MCF 10A (cell line): ENCODE data around the gene INHBA. TPM values are rescaled to one million over a fixed set of nuclear protein-coding genes. Genes with fewer than 3 reads are reported as not detected.

Experiments used
- BruUV-seq: library from RNA; stranded (reverse); fragments of 400-500 nt; replicated peaks from 2 replicates; lab custom pipeline; 2021; lab: Mats Ljungman, UMichigan
- CTCF ChIA-PET: fragments of 300-600 bp; sonication (Branson Sonifier 250); formaldehyde crosslinking; extraction: SDS; loops from one replicate; lab custom pipeline; 2021; ENCODE audit warnings: antibody characterized with exemption, inconsistent platforms; lab: Yijun Ruan, JAX
- POLR2A ChIA-PET: fragments of 300-600, 350-650 bp; sonication (Branson Sonifier 250); formaldehyde crosslinking; extraction: SDS; loops from one replicate; lab custom pipeline; 2020; ENCODE audit warnings: antibody characterized with exemption, inconsistent platforms; lab: Yijun Ruan, JAX
- DNase-seq: peaks from one replicate; pipeline ENCODE4 v3.0.0-alpha.2; 2018; ENCODE audit not compliant: unreplicated experiment
- H3K27ac Mint-ChIP-seq: one replicate; pipeline ENCODE4 v1.8.0; 2022; ENCODE audit warnings: mild to moderate bottlenecking, low read depth, mixed read lengths; ENCODE audit not compliant: unreplicated experiment
- H3K27me3 Mint-ChIP-seq: one replicate; pipeline ENCODE4 v1.8.0; 2022; ENCODE audit warnings: mixed read lengths; ENCODE audit not compliant: insufficient read depth, unreplicated experiment
- H3K36me3 Mint-ChIP-seq: one replicate; pipeline ENCODE4 v1.8.0; 2022; ENCODE audit warnings: mild to moderate bottlenecking, moderate library complexity, mixed read lengths; ENCODE audit not compliant: insufficient read depth, unreplicated experiment
- H3K4me1 Mint-ChIP-seq: one replicate; pipeline ENCODE4 v1.8.0; 2022; ENCODE audit warnings: mixed read lengths; ENCODE audit not compliant: insufficient read depth, unreplicated experiment
- H3K4me3 Mint-ChIP-seq: one replicate; pipeline ENCODE4 v1.8.0; 2022; ENCODE audit warnings: mild to moderate bottlenecking, moderate library complexity, mixed read lengths; ENCODE audit not compliant: unreplicated experiment
- H3K9me3 Mint-ChIP-seq: one replicate; pipeline ENCODE4 v1.8.0; 2022; ENCODE audit warnings: mixed read lengths; ENCODE audit not compliant: unreplicated experiment
- intact Hi-C: fragments of 100-400 bp; cut with micrococcal nuclease; formaldehyde crosslinking; loops from 2 replicates; pipeline ENCODE4 v1.14.1; 2022
- total RNA-seq: library from RNA; stranded (reverse); gene quantifications from 2 replicates; pipeline ENCODE4 v1.2.3, GENCODE V29; 2022
- TF ChIP-seq, protein P1 (sequence below): fragments of 200-600 bp; IDR thresholded peaks from one replicate; pipeline ENCODE4 v1.8.0; 2022; ENCODE audit warnings: antibody characterized with exemption, mild to moderate bottlenecking; ENCODE audit not compliant: unreplicated experiment

Gene INHBA
- total RNA-seq, 1 experiment from 2014 or later, result 14.3 TPM

DNA sequence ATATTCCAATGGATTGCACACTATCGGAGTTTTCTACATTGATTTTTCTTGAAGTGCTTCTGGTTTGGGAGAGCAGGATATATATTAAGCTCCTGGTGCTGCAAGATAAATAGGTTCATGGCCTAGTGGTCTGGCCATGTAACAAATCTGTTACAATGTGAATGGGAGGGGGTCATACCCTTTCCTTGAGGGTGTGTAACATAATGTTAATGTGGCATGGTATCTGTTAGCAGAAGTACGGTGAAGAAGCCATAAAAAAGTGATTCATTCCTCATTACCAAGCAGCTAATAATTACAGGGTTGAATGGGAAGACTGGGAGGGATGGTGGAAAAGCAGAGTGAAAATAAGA, 61.2 kb downstream of the INHBA start:
- TF ChIP-seq, protein P1, sequence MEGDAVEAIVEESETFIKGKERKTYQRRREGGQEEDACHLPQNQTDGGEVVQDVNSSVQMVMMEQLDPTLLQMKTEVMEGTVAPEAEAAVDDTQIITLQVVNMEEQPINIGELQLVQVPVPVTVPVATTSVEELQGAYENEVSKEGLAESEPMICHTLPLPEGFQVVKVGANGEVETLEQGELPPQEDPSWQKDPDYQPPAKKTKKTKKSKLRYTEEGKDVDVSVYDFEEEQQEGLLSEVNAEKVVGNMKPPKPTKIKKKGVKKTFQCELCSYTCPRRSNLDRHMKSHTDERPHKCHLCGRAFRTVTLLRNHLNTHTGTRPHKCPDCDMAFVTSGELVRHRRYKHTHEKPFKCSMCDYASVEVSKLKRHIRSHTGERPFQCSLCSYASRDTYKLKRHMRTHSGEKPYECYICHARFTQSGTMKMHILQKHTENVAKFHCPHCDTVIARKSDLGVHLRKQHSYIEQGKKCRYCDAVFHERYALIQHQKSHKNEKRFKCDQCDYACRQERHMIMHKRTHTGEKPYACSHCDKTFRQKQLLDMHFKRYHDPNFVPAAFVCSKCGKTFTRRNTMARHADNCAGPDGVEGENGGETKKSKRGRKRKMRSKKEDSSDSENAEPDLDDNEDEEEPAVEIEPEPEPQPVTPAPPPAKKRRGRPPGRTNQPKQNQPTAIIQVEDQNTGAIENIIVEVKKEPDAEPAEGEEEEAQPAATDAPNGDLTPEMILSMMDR, result no peak

DNA sequence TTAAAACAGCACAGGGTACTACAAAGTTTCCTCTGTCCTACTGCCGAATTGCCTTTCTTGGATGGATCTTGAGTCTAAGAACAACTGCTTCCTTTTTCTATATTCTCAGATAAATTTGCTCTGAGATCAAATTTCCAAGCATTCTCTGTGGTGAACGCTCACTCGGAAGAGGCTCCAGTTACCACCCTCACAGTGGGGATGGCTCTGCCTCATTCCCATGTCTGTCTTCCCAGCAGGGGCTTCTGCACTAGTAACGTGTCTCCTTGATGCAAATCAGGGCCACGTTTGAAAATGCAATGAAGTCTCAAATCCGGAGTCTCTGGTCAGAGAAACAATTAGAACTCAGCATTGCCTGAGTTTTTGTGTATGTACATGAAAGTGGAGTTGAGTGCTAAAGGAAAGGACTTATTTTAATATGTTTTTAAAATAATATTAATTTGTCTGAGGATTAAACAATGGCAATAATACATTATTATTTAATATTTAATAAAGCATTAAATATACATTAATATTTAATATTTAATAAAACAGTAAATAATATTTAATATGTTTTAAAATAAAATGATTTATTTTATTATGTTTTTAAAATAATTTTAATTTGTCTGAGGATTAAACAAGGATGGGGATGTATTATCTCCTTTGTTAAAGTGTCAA, 61.8 kb downstream of the INHBA start:
- CTCF ChIA-PET, result no interaction called here
- Mint-ChIP-seq H3K4me1 (no peaks in the 10 kb centered on the region), H3K27ac (no peak overlapping the region), H3K4me3 (no peak overlapping the region), H3K27me3 (no peaks in the 10 kb centered on the region), H3K36me3 (no peaks in the 10 kb centered on the region), H3K9me3 (no peaks in the 10 kb centered on the region)
- TF ChIP-seq, protein P1, result no peak
- intact Hi-C loops, result no loop called here
- POLR2A ChIA-PET, result no interaction called here
- BruUV-seq, result no TSS peak
- no peak for DNase-seq

More for the DNA sequence above, 61.2 kb downstream of the INHBA start:
- no TSS peak for BruUV-seq
- no peaks in the 10 kb centered on the region for H3K27me3 Mint-ChIP-seq
- intact Hi-C loops, result no loop called here
- H3K27ac Mint-ChIP-seq, result no peak overlapping the region
- no peak overlapping the region for H3K4me3 Mint-ChIP-seq
- CTCF ChIA-PET, result no interaction called here
- no peaks in the 10 kb centered on the region for H3K4me1 Mint-ChIP-seq
- POLR2A ChIA-PET, result no interaction called here
- no peaks in the 10 kb centered on the region for H3K36me3 Mint-ChIP-seq
- H3K9me3 Mint-ChIP-seq, result no peaks in the 10 kb centered on the region
- DNase-seq, result no peak

DNA sequence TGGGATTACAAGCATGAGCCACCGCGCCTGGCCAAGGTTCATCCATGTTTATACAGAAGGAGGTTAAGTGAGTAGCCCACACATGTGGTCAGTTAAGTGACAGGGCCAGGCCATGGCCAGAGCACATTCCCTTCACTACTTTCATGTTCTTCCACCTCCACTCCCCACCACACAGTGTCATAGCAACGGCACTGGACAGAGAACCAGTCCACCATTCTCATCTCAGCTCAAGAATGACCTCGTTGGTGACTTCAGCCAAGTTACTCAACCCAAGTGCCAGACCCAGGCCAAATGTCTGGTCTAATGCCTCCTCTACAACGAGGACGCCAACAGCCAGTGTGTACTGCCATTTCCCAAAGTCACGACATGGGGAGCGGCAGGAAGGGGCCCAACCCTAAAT, 62.4 kb downstream of the INHBA start:
- intact Hi-C loops, result no loop called here
- no peaks in the 10 kb centered on the region for H3K27me3 Mint-ChIP-seq
- CTCF ChIA-PET, result no interaction called here
- no peak for DNase-seq
- no peaks in the 10 kb centered on the region for H3K9me3 Mint-ChIP-seq
- no TSS peak for BruUV-seq
- H3K4me1 Mint-ChIP-seq, result no peaks in the 10 kb centered on the region
- TF ChIP-seq, protein P1, result no peak
- H3K36me3 Mint-ChIP-seq, result no peaks in the 10 kb centered on the region
- no peak overlapping the region for H3K27ac Mint-ChIP-seq
- POLR2A ChIA-PET, result no interaction called here
- H3K4me3 Mint-ChIP-seq, result no peak overlapping the region

DNA sequence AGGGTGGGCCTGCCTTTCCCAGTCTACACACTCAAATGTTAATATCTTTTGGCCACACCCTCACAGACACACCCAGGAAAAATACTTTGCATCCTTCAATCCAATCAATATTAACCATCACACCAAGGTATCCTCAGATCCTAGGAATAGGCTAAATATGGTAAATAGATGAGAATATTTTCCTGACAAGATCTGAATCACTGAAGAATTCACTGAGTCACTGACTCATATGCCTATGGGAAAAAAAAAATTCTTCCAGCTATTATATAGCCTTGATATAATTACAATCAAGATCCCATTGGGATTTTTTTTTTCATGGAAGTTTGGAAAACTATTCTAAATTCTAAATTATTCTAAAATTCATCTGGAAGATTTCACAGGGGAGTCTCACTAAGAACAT, 65.8 kb downstream of the INHBA start:
- intact Hi-C loops, result no loop called here
- DNase-seq, result no peak
- Mint-ChIP-seq H3K27ac (no peak overlapping the region), H3K27me3 (no peaks in the 10 kb centered on the region), H3K9me3 (no peaks in the 10 kb centered on the region), H3K4me1 (no peaks in the 10 kb centered on the region), H3K4me3 (no peak overlapping the region), H3K36me3 (no peaks in the 10 kb centered on the region)
- ChIA-PET POLR2A (interaction anchor here (0.6 to 0.7 kb wide), 2 partner anchors 15 to 22 kb away, joined by 3 read pairs; no protein-coding TSS in a partner anchor), CTCF (interaction anchor here (1.4 kb wide), 1 partner anchor 8 kb away, joined by 6 read pairs; no protein-coding TSS in a partner anchor)
- TF ChIP-seq, protein P1, result no peak
- no TSS peak for BruUV-seq
